ENCODE measurements around the gene ASPRV1. TPM values are rescaled to one million over a fixed set of nuclear protein-coding genes. Genes with fewer than 3 reads are reported as not detected.
A peak's percentile ranks its signal among the peaks of the same experiment; 100 is the strongest.

Gene ASPRV1
- total and polyA plus RNA-seq, 4 donors = 0.19 to 0.75 (median 0.23) TPM

DNA sequence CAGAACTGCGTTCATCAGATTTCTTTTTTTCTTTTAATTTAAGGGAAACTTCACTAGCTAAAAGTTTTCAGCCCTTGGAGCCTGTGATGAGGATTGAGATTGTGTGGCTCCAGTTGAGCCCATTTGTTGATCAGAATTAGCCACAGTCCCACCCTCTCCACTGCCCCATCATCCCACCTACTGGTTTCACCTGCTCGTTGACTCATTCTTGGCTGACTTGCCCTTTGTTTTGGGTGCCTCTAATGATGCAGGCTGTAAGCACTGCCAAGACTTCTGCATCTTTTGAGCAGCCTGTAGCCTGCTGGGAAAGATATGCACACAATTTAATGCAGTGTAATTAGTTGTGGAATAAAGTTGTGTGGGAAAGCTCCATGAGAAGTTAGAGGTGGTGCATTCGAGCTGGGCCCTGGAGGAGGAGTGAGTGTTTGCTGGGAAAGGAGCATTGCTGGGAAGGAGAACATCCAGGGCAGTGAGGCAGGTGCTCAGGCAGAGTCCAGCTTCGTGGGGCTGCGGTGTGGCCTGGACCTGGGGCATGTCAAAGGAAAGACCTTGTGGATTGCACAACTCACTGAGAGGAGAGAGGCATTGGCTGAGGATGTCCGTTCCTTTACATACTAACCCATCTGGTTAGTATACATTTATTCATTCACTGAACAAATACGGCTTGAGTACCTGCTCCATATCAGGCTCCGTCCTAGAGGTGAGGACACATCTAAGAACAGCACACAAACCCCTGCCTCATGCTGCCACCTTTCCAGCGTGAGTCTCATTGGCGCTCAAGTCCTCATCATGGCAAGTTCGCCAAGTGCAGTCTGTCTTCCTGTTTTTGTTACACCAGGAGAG lies 18.2 kb downstream of the ASPRV1 start:
- Histone ChIP-seq H3K36me3 (ENCODE audit: control insufficient read depth in 4 of 4, insufficient read depth in 3 of 4, low read depth in 1 of 4, low read length in 3 of 4) (peaks cover 3 to 35% (median 17%) of the 10 kb centered on the region in 4 donors), H3K9me3 (ENCODE audit: control insufficient read depth in 4 of 4, low read length in 3 of 4) (no peaks in the 10 kb centered on the region), H3K27me3 (ENCODE audit: control insufficient read depth in 4 of 4, insufficient read depth in 4 of 4, low read length in 3 of 4) (no peaks in the 10 kb centered on the region), H3K4me1 (ENCODE audit: control insufficient read depth in 4 of 4, insufficient read depth in 4 of 4, low read length in 3 of 4) (peaks cover 0 to 2% (median 0%) of the 10 kb centered on the region in 4 donors), H3K9ac (ENCODE audit: low read depth in 1 of 2, low read length in 2 of 2) (no peak overlapping the region), H3K27ac (ENCODE audit: low read depth in 1 of 2, low read length in 2 of 2) (peak overlapping the region in 1 of 2 donors; percentile 47), H3K4me3 (ENCODE audit: low read depth in 1 of 3, low read length in 3 of 3) (no peak overlapping the region)
- 93% methylated on average over 11 of the region's 11 CpGs for WGBS
- no peak for DNase-seq (ENCODE audit: low spot score)
- TF ChIP-seq EGR1 (IDR thresholded peaks at IDR 0.05; ENCODE audit: low read depth in 2 of 2) (no peak), NR2F2 (IDR thresholded peaks at IDR 0.05) (no peak), FOXA2 (IDR thresholded peaks at IDR 0.05) (no peak), FOXA1 (IDR thresholded peaks at IDR 0.05) (no peak), HNF4G (IDR thresholded peaks at IDR 0.05) (no peak)
- TF ChIP-seq, protein P1, sequence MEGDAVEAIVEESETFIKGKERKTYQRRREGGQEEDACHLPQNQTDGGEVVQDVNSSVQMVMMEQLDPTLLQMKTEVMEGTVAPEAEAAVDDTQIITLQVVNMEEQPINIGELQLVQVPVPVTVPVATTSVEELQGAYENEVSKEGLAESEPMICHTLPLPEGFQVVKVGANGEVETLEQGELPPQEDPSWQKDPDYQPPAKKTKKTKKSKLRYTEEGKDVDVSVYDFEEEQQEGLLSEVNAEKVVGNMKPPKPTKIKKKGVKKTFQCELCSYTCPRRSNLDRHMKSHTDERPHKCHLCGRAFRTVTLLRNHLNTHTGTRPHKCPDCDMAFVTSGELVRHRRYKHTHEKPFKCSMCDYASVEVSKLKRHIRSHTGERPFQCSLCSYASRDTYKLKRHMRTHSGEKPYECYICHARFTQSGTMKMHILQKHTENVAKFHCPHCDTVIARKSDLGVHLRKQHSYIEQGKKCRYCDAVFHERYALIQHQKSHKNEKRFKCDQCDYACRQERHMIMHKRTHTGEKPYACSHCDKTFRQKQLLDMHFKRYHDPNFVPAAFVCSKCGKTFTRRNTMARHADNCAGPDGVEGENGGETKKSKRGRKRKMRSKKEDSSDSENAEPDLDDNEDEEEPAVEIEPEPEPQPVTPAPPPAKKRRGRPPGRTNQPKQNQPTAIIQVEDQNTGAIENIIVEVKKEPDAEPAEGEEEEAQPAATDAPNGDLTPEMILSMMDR (IDR thresholded peaks at IDR 0.05; ENCODE audit: low read depth, low read length, missing input control) = no peak
- TF ChIP-seq, protein P2, sequence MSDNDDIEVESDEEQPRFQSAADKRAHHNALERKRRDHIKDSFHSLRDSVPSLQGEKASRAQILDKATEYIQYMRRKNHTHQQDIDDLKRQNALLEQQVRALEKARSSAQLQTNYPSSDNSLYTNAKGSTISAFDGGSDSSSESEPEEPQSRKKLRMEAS (IDR thresholded peaks at IDR 0.05) = no peak
- TF ChIP-seq, protein P3, sequence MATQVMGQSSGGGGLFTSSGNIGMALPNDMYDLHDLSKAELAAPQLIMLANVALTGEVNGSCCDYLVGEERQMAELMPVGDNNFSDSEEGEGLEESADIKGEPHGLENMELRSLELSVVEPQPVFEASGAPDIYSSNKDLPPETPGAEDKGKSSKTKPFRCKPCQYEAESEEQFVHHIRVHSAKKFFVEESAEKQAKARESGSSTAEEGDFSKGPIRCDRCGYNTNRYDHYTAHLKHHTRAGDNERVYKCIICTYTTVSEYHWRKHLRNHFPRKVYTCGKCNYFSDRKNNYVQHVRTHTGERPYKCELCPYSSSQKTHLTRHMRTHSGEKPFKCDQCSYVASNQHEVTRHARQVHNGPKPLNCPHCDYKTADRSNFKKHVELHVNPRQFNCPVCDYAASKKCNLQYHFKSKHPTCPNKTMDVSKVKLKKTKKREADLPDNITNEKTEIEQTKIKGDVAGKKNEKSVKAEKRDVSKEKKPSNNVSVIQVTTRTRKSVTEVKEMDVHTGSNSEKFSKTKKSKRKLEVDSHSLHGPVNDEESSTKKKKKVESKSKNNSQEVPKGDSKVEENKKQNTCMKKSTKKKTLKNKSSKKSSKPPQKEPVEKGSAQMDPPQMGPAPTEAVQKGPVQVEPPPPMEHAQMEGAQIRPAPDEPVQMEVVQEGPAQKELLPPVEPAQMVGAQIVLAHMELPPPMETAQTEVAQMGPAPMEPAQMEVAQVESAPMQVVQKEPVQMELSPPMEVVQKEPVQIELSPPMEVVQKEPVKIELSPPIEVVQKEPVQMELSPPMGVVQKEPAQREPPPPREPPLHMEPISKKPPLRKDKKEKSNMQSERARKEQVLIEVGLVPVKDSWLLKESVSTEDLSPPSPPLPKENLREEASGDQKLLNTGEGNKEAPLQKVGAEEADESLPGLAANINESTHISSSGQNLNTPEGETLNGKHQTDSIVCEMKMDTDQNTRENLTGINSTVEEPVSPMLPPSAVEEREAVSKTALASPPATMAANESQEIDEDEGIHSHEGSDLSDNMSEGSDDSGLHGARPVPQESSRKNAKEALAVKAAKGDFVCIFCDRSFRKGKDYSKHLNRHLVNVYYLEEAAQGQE (IDR thresholded peaks at IDR 0.05) = no peak
- TF ChIP-seq, protein P4, sequence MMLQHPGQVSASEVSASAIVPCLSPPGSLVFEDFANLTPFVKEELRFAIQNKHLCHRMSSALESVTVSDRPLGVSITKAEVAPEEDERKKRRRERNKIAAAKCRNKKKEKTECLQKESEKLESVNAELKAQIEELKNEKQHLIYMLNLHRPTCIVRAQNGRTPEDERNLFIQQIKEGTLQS (IDR thresholded peaks at IDR 0.05) = no peak

DNA sequence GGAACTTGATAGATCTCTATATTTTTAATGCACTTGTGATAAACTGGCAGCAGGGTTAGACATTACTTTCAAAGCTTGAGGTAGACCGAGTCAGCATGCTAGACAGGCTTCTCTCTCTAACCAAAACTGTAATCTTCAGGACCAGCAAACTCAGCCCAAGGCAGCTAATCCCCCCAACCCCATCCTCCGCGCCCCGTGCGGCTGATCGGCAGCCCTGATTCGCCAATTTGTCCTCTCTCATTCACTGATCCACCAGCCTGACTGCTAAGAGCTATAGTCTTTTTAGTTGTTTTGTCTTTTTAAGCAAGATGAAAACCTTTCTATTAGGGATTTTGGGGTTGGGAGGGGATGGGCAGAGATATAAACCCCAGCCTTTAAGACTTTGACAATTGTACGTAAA lies 20.7 kb downstream of the ASPRV1 start:
- H3K4me3 ChIP-seq (ENCODE audit: low read depth in 1 of 3, low read length in 3 of 3) = no peak overlapping the region
- no peak for TF ChIP-seq TAF1 (conservative IDR thresholded peaks at IDR 0.05)
- TF ChIP-seq JUND (IDR thresholded peaks at IDR 0.05) = no peak
- TF ChIP-seq RXRA (IDR thresholded peaks at IDR 0.05) = no peak
- TF ChIP-seq SP1 (IDR thresholded peaks at IDR 0.05) = no peak
- no peak for TF ChIP-seq HNF4G (IDR thresholded peaks at IDR 0.05)
- no peak for TF ChIP-seq EGR1 (IDR thresholded peaks at IDR 0.05; ENCODE audit: low read depth in 2 of 2)
- TF ChIP-seq GABPA (IDR thresholded peaks at IDR 0.05 in 1 of 2, conservative IDR thresholded peaks at IDR 0.05 in 1 of 2) = no peak
- no peak for TF ChIP-seq YY1 (IDR thresholded peaks at IDR 0.05)
- no peak for TF ChIP-seq FOXA2 (IDR thresholded peaks at IDR 0.05)
- no peak for TF ChIP-seq NR2F2 (IDR thresholded peaks at IDR 0.05)
- WGBS = 96% methylated on average over 8 of the region's 8 CpGs
- DNase-seq (ENCODE audit: low spot score) = no peak
- H3K27ac ChIP-seq (ENCODE audit: low read depth in 1 of 2, low read length in 2 of 2) = no peak overlapping the region
- no peak overlapping the region for H3K9ac ChIP-seq (ENCODE audit: low read depth in 1 of 2, low read length in 2 of 2)
- H3K9me3 ChIP-seq (ENCODE audit: control insufficient read depth in 4 of 4, low read length in 3 of 4) = no peaks in the 10 kb centered on the region
- H3K36me3 ChIP-seq (ENCODE audit: control insufficient read depth in 4 of 4, insufficient read depth in 3 of 4, low read depth in 1 of 4, low read length in 3 of 4) = peaks cover 9 to 52% (median 34%) of the 10 kb centered on the region in 4 donors
- no peaks in the 10 kb centered on the region for H3K27me3 ChIP-seq (ENCODE audit: control insufficient read depth in 4 of 4, insufficient read depth in 4 of 4, low read length in 3 of 4)
- peaks cover 0 to 2% (median 0%) of the 10 kb centered on the region in 4 donors for H3K4me1 ChIP-seq (ENCODE audit: control insufficient read depth in 4 of 4, insufficient read depth in 4 of 4, low read length in 3 of 4)

Data from liver (tissue), 9 donors.